ENCODE results near the gene TUBE1.

DNA sequence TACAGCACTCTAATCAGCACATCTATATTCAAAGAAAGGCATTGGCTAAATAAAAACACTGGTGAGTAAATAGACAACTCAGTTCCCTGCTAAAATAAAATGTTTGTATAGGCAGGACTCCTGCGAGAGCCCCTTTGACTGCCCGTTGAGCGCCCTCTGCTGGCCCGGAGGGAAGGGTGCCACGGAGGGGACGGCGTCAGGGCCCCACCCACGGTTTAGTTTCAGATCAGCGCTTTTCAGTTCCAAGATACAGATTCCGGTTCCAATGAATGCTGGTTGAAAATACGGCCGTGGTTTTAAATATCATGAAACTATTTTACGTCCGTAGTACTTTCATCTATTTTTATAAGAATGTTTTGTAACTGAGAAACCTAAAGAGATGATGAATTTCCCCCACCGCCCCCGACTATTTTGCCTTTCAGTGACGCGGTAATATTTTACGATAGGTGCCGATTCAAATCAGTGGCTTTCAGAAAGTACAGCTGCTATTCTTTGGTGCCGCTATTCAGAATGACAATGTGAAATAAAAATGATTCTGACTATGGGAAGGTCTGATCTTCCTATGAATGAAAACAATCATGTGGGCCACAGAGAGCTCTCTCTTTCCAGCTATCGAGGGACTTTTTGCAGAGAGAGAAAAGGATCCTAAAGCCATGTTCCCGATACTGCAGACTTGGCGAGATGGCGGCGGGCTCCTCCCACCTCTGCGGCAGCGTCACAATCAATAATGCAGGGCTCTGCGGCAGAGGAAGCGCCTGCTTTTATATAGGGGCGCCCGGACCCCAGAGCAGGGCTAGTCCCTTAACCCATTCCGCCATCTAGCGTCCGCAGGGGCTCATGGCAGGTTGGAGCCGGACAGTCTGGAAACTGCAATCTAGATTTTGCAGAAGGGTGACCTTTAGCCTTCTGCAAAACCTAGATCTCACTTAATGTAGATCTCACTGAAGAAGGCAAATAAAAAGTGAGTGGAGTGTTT is 44.0 kb downstream of the TUBE1 start:
- TF ChIP-seq EZH2 (IDR thresholded peaks at IDR 0.05; ENCODE audit: borderline replicate concordance, control insufficient read depth, low read depth, low read length) (no peak), POLR2AphosphoS2 (IDR thresholded peaks at IDR 0.05; ENCODE audit: low read depth, low read length) (no peak), NFIC (IDR thresholded peaks at IDR 0.05; ENCODE audit: low read depth, low read length) (peak; percentile 65)
- TF ChIP-seq, protein P1, sequence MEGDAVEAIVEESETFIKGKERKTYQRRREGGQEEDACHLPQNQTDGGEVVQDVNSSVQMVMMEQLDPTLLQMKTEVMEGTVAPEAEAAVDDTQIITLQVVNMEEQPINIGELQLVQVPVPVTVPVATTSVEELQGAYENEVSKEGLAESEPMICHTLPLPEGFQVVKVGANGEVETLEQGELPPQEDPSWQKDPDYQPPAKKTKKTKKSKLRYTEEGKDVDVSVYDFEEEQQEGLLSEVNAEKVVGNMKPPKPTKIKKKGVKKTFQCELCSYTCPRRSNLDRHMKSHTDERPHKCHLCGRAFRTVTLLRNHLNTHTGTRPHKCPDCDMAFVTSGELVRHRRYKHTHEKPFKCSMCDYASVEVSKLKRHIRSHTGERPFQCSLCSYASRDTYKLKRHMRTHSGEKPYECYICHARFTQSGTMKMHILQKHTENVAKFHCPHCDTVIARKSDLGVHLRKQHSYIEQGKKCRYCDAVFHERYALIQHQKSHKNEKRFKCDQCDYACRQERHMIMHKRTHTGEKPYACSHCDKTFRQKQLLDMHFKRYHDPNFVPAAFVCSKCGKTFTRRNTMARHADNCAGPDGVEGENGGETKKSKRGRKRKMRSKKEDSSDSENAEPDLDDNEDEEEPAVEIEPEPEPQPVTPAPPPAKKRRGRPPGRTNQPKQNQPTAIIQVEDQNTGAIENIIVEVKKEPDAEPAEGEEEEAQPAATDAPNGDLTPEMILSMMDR (IDR thresholded peaks at IDR 0.05 in 2 of 3, conservative IDR thresholded peaks at IDR 0.05 in 1 of 3; ENCODE audit: control insufficient read depth in 2 of 3, extremely low read depth in 1 of 3, insufficient read depth in 1 of 3, low read depth in 3 of 3, low read length in 3 of 3), result peak; percentile 97 to 98 (median 97)

All from GM12878 (cell line).